Measurements from ENCODE around the gene PSMF1.

Gene PSMF1

DNA sequence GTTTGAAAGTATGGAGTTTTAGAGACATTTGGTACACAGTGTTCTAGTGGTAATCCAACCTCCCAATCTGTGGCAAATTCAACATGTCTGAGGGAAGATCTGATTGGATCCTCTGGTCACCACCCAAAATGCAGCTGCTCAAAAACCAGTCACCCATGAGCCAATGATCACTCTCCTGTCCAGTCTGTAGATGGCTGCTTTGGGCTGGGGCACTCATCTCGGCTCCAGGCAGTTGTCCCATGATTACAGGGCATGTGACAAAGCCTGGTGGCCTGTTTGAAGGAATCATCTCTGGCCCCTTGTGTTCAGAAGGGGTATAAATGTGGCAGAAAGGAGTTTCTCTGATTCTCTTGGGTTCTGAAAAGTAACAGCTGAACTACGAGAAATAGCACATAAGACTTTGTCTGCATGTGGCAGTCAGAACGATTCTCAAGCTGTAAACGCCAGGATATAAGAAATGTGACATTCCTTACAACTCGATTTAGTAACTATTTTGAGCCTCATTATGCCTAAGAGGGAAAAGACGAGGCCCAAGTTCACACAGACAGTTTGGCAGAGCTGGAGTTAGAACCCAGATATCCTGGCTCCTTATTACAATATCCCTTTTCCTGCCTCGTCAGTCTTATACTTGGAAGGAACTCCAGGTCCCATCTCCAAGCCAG is 80.9 kb downstream of the PSMF1 start:
- H3K4me1 ChIP-seq (ENCODE audit: insufficient read depth, low read length): no peaks in the 10 kb centered on the region
- no peak overlapping the region for H3K9ac ChIP-seq (ENCODE audit: low read depth, low read length)

DNA sequence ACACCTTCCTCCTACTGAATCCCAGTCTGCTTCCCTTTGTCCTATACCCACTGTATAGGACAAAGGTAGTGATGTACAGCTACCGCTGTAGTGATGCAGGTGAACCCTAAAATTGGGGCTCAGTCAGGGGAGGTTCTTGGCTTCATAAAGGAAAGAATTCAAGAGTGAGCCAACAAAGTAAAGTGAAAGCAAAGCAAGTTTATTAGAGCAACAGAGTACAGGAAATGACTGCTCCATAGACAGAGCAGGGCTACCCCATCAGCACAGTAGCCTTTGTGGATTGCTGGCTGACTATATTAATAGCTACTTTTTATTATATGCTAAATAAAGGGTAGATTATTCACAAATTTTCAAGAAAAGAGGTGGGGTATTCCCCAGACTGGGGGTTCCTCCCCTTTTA is 81.6 kb downstream of the PSMF1 start:
- H3K9ac ChIP-seq (ENCODE audit: low read depth, low read length): no peak overlapping the region
- H3K4me1 ChIP-seq (ENCODE audit: insufficient read depth, low read length): no peaks in the 10 kb centered on the region
- no peaks in the 10 kb centered on the region for H3K36me3 ChIP-seq (ENCODE audit: insufficient read depth, low read length)
- no peaks in the 10 kb centered on the region for H3K9me3 ChIP-seq (ENCODE audit: control insufficient read depth, insufficient read depth, low read length)

More for the DNA sequence above, 80.9 kb downstream of the PSMF1 start:
- no peaks in the 10 kb centered on the region for H3K36me3 ChIP-seq (ENCODE audit: insufficient read depth, low read length)
- H3K9me3 ChIP-seq (ENCODE audit: control insufficient read depth, insufficient read depth, low read length): no peaks in the 10 kb centered on the region

DNA sequence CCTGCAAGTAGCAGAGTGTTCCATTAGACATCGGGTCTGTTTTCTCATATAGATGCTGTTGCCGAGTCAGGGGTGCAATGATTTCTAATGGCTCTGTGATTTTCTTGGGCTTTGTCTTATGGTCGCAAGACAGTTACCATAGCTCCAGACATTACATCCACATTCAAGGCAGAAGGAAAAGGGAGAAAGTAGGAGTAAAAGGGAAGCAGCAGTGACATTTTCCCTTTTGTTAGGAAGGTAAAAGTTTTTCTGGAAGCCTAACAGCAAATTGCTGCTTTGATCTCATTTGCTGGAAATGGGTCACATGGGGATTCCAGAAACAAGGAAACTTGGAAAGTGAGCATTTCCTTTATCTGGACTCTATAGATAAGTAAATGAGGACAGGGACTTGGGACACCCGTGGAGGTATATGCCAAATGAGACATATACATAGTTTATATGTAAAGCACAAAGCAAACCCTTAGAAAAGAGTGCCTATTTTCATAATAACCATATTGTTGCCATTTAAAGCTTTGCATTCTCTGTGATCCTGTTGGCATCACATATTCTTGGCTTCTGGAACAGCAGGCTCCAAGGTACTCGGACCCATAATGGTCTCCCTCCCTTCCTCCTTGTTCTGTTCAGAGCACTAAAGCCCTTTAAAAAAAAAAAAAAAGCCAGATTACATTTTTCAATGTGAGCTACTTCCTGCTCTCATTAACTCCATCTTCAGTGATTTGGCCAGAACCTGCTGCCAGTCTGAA is 84.5 kb downstream of the PSMF1 start, which contains the start of gene C20orf202:
C20orf202 (plus strand) TSS at position 693 of the 743 bp plus-strand sequence. CDS start 132 bp downstream, outside the sequence.
- Histone ChIP-seq H3K9ac (ENCODE audit: low read depth, low read length) (no peak within 1 kb of the TSS), H3K36me3 (ENCODE audit: insufficient read depth, low read length) (no peaks in the 10 kb centered on the region), H3K9me3 (ENCODE audit: control insufficient read depth, insufficient read depth, low read length) (no peaks in the 10 kb centered on the region), H3K4me1 (ENCODE audit: insufficient read depth, low read length) (no peaks in the 10 kb centered on the region)

DNA sequence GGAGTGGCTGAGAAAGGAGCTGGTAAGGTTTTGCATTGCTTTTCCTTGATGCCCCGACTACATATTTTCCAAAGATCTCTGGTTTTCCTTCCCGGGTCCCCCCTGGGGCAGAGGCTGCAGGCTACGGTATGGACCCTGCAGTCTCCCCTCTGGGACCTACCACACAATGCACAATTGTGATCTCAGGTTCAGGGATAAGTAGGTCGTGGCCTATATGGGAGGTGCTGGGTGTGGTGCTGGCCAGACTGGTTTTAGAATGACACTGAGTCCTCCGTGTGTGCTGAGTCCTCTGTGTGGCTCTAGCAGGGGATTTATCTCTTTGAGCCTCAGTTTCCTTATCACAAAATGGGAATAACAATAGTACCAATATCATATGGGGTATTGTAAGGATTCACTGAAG is 85.2 kb downstream of the PSMF1 start:
- Histone ChIP-seq H3K9ac (ENCODE audit: low read depth, low read length) (no peak overlapping the region), H3K36me3 (ENCODE audit: insufficient read depth, low read length) (no peaks in the 10 kb centered on the region), H3K4me1 (ENCODE audit: insufficient read depth, low read length) (no peaks in the 10 kb centered on the region), H3K9me3 (ENCODE audit: control insufficient read depth, insufficient read depth, low read length) (no peaks in the 10 kb centered on the region)

- Histone ChIP-seq H3K9me3 (ENCODE audit: control insufficient read depth, insufficient read depth, low read length) (no peaks in the 10 kb centered on the region), H3K9ac (ENCODE audit: low read depth, low read length) (no peak overlapping the region), H3K36me3 (ENCODE audit: insufficient read depth, low read length) (no peaks in the 10 kb centered on the region), H3K4me1 (ENCODE audit: insufficient read depth, low read length) (no peaks in the 10 kb centered on the region)
Observed at GRCh38 chr20:1204113-1204512, 85.7 kb downstream of the PSMF1 start.

DNA sequence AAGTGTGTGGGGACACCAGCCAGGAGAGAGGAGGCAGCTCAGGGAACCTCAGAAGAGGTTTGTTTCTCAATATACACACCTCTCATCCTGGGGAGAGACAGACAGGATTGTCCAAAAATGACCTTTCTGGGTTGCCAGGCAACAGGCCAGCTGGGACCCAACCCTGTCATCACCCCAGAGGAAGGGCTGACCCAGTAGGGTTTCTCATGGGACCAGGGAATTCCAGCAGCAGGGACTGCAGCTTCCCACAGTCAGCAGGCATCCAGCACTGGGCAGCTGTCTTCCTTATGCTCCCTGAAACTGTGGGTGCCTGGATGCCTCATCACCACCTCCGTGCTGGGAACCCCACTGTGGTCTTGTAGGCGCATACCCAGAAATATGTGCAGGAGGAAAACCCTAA is 86.2 kb downstream of the PSMF1 start:
- Histone ChIP-seq H3K9ac (ENCODE audit: low read depth, low read length) (no peak overlapping the region), H3K36me3 (ENCODE audit: insufficient read depth, low read length) (no peaks in the 10 kb centered on the region), H3K4me1 (ENCODE audit: insufficient read depth, low read length) (no peaks in the 10 kb centered on the region), H3K9me3 (ENCODE audit: control insufficient read depth, insufficient read depth, low read length) (no peaks in the 10 kb centered on the region)

DNA sequence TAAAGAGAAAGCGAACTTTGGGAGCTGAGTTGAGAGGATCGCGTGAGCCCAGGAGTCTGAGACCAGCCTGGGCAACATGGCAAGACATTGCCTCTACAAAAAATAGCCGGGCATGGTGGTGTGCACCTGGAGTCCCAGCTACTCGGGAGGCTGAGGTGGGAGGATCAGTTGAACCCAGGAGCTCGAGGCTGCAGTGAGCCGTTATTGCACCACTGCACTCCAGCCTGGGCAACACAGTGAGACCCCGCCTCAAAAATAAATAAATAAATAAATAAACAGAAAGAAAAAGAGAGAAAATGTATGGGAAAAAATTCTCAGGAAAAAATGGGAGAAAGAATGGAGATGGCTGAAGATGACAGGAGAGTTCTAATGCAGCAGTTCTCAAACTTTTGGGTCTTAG is 87.4 kb downstream of the PSMF1 start:
- no peaks in the 10 kb centered on the region for H3K9me3 ChIP-seq (ENCODE audit: control insufficient read depth, insufficient read depth, low read length)
- H3K36me3 ChIP-seq (ENCODE audit: insufficient read depth, low read length): no peaks in the 10 kb centered on the region
- no peaks in the 10 kb centered on the region for H3K4me1 ChIP-seq (ENCODE audit: insufficient read depth, low read length)
- no peak overlapping the region for H3K9ac ChIP-seq (ENCODE audit: low read depth, low read length)

DNA sequence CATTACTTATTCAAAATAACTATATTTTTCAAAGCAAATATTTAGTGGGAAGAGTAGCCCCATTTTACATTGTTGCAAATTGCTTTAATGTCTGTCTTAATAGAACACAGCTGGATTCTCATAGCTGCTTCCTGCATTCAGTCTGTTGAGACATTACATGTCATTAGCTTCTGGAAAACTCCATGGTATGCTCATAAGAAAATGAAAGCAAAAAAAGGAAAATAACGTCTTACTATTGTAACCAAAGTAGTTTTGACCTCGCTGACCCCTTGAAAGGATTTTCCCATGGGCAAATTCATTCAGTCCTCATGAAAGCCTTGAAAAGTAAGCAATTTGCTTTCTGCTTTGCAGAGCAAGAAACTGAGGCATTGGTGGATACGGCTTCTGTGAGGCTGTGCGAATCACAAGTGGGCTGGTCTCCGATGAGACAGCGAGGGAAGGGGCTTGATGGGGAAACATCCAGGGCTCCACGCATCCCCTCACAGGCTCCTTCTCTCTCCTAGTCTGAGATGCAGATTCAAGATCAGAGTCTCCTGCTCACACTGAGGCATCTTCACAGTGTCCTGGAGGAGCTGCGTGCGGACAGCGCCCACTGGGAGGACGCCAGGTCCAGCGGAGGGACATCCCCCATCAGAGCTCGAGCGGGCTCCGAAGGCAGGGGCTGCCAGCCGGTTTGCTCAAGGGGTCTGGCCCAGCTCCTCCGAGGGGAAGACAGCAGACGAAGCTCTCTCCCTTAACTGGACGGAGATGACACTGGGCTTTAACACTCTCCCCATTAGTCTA is 88.2 kb downstream of the PSMF1 start:
- Histone ChIP-seq H3K36me3 (ENCODE audit: insufficient read depth, low read length) (no peaks in the 10 kb centered on the region), H3K9me3 (ENCODE audit: control insufficient read depth, insufficient read depth, low read length) (no peaks in the 10 kb centered on the region), H3K9ac (ENCODE audit: low read depth, low read length) (no peak overlapping the region), H3K4me1 (ENCODE audit: insufficient read depth, low read length) (no peaks in the 10 kb centered on the region)

DNA sequence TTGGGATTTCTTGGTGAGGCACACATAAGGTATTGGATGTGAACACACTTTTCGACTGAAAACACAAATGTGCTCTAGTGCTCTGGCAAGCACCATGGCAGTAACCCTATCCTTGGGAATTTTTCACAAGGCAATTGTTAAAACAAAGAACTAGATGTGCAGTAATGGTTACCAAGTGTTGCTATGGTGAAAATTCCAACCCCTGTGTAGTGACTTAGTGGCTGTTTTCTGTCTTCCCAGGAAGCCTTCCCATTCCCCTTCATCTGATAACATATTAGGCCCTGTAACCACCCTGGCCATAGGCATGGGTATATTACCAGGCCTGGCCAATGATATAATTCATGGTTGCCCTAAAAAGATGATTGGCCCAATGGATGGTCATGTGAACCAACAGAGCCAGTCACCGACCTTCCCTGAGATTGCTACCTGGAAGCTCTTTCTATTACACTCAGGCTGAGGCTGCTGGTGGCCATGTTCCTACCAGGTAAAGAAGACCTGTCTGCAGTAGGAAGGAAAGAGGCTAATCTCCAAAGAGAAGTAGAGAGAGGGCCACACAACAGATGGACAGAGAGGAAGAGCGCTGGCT is 89.0 kb downstream of the PSMF1 start:
- H3K4me1 ChIP-seq (ENCODE audit: insufficient read depth, low read length): peaks cover 4% of the 10 kb centered on the region
- no peak overlapping the region for H3K9ac ChIP-seq (ENCODE audit: low read depth, low read length)
- H3K9me3 ChIP-seq (ENCODE audit: control insufficient read depth, insufficient read depth, low read length): no peaks in the 10 kb centered on the region
- H3K36me3 ChIP-seq (ENCODE audit: insufficient read depth, low read length): no peaks in the 10 kb centered on the region

- H3K9ac ChIP-seq (ENCODE audit: low read depth, low read length): no peak overlapping the region
Observed at GRCh38 chr20:1209447-1210387, 91.3 kb downstream of the PSMF1 start.

GRCh38 chr20:1210501-1210900 is 92.1 kb downstream of the PSMF1 start:
- H3K4me1 ChIP-seq (ENCODE audit: insufficient read depth, low read length): peaks cover 11% of the 10 kb centered on the region
- H3K36me3 ChIP-seq (ENCODE audit: insufficient read depth, low read length): no peaks in the 10 kb centered on the region
- no peak overlapping the region for H3K9ac ChIP-seq (ENCODE audit: low read depth, low read length)
- H3K9me3 ChIP-seq (ENCODE audit: control insufficient read depth, insufficient read depth, low read length): no peaks in the 10 kb centered on the region

More at GRCh38 chr20:1209447-1210387, 91.3 kb downstream of the PSMF1 start:
- peaks cover 8% of the 10 kb centered on the region for H3K4me1 ChIP-seq (ENCODE audit: insufficient read depth, low read length)
- no peaks in the 10 kb centered on the region for H3K9me3 ChIP-seq (ENCODE audit: control insufficient read depth, insufficient read depth, low read length)
- H3K36me3 ChIP-seq (ENCODE audit: insufficient read depth, low read length): no peaks in the 10 kb centered on the region

- no peak overlapping the region for H3K9ac ChIP-seq (ENCODE audit: low read depth, low read length)
- no peaks in the 10 kb centered on the region for H3K9me3 ChIP-seq (ENCODE audit: control insufficient read depth, insufficient read depth, low read length)
- no peaks in the 10 kb centered on the region for H3K36me3 ChIP-seq (ENCODE audit: insufficient read depth, low read length)
- peaks cover 12% of the 10 kb centered on the region for H3K4me1 ChIP-seq (ENCODE audit: insufficient read depth, low read length)
Observed at GRCh38 chr20:1212023-1212422, 93.6 kb downstream of the PSMF1 start.

DNA sequence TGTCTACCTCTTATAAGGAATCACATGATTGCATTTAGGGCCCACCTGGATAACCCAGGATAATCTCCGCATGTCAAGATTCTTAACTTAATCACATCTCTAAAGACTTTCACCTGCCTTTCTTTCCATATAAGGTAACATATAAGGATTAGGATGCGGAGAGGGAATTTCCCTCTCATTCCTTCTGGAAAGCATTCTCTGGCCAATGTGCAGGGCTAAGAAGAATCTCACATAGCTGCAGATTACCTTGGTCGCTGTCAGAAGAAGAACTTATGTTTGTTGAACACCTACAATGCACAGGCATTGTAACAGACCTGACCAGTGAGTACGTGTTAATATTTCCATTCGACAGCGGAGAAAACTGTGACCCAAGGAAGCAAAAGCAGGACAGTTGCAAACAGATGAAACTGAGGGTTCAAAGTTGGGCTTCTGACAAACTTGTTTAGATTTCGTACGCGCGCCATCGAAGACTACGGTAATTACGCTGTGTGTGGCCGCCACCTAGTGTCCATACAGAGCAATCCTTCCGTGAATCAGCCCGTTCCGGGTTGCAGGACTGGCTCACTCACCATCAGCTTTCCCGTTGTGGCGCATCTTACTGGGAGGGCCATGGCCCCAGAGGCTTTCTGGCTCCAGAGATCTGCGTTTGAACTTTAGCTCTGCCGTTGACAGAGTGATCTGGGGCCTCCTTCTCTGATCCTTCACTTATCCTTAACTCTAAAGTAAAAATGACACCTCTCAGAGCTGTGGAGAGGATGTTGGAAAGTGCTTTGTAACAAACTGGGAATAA is 94.4 kb downstream of the PSMF1 start:
- Histone ChIP-seq H3K9me3 (ENCODE audit: control insufficient read depth, insufficient read depth, low read length) (no peaks in the 10 kb centered on the region), H3K36me3 (ENCODE audit: insufficient read depth, low read length) (no peaks in the 10 kb centered on the region), H3K9ac (ENCODE audit: low read depth, low read length) (no peak overlapping the region), H3K4me1 (ENCODE audit: insufficient read depth, low read length) (peaks cover 12% of the 10 kb centered on the region)

All from ES-I3 (cell line).